Thyroid gland (tissue), 4 donors: Measurements from ENCODE around the gene SLC41A2.

ENCODE experiments used
- CTCF ChIP-seq, 6 experiments: fragments of 200-600 bp in 3 of 6; fragments of 450-650 bp in 3 of 6; sonication (generic) in 3 of 6; IDR thresholded peaks; one replicate each; pipeline ENCODE4 v1.5.1; 2016 to 2019; ENCODE audit warnings: antibody characterized with exemption in 6 of 6, mild to moderate bottlenecking in 2 of 6, inconsistent platforms in 1 of 6, moderate library complexity in 1 of 6
- POLR2A ChIP-seq, 2 donors: fragments of 450-650 bp; IDR thresholded peaks; one replicate each; pipeline ENCODE4 v1.6.1; 2017; ENCODE audit warnings: antibody characterized with exemption in 2 of 2, mild to moderate bottlenecking in 2 of 2, moderate library complexity in 1 of 2

- TF ChIP-seq POLR2A (IDR thresholded peaks at IDR 0.05) (no peak), CTCF (IDR thresholded peaks at IDR 0.05) (peak in 1 of 6 experiments; percentile 17)
Observed at GRCh38 chr12:104999347-104999685, 41.2 kb upstream of the SLC41A2 start.
